Measurements from ENCODE around the gene ADAM10. TPM values are rescaled to one million over a fixed set of nuclear protein-coding genes. Genes with fewer than 3 reads are reported as not detected.

The ADAM10 gene
- polyA plus RNA-seq, 1 of the 3 experiments (the other 2 are of a cell fraction), result 83.5 TPM

GRCh38 chr15:58758141-58758540, 8.6 kb upstream of the ADAM10 start:
- POLR2A ChIA-PET, result no interaction called here
- Histone ChIP-seq H3K27ac (ENCODE audit: low read depth in 2 of 2, low read length in 1 of 2) (no peak overlapping the region), H3K4me3 (ENCODE audit: low read depth in 2 of 2, low read length in 1 of 2) (no peak overlapping the region), H4K20me1 (ENCODE audit: insufficient read depth) (no peaks in the 10 kb centered on the region), H2AFZ (ENCODE audit: low read depth) (no peak overlapping the region), H3K4me1 (ENCODE audit: control insufficient read depth in 1 of 2, insufficient read depth in 2 of 2, low read depth in 1 of 2, low read length in 1 of 2) (no peaks in the 10 kb centered on the region), H3K36me3 (replicated peaks in 1 of 2; ENCODE audit: control insufficient read depth in 1 of 2, insufficient read depth in 2 of 2, low read length in 1 of 2) (no peaks in the 10 kb centered on the region), H3F3A (replicated peaks; ENCODE audit: insufficient read depth) (no peaks in the 10 kb centered on the region), H3K79me2 (ENCODE audit: insufficient read depth) (no peaks in the 10 kb centered on the region), H3K9me3 (no peaks in the 10 kb centered on the region), H3K9ac (no peak overlapping the region), H3K27me3 (ENCODE audit: insufficient read depth) (no peaks in the 10 kb centered on the region), H3K9me2 (no peaks in the 10 kb centered on the region), H3K4me2 (no peak overlapping the region)
- CTCF ChIA-PET, result interaction anchor here (1.1 to 2.2 kb wide), 2 partner anchors 13 to 530 kb away, joined by 3 to 8 read pairs; partner anchors contain the start of gene MINDY2
- peak; percentile 24 for DNase-seq
- 24% methylated on average over 3 of the region's 3 CpGs for WGBS (ENCODE audit: low lambda C conversion rate)
- TF ChIP-seq GABPA (IDR thresholded peaks at IDR 0.05; ENCODE audit: low read depth), result no peak
- no peak for TF ChIP-seq PBX3 (IDR thresholded peaks at IDR 0.05)
- TF ChIP-seq MEF2A (IDR thresholded peaks at IDR 0.05; ENCODE audit: borderline replicate concordance, low read depth), result no peak
- TF ChIP-seq EZH2phosphoT487 (IDR thresholded peaks at IDR 0.05; ENCODE audit: borderline replicate concordance, low read depth), result no peak
- no peak for TF ChIP-seq REST (IDR thresholded peaks at IDR 0.05; ENCODE audit: low read depth, low read length)
- TF ChIP-seq SMC3 (IDR thresholded peaks at IDR 0.05; ENCODE audit: low read depth, low read length), result peak; percentile 25; the same call in 1 of the 2 replicates
- peak; percentile 65 for TF ChIP-seq RAD21 (IDR thresholded peaks at IDR 0.05; ENCODE audit: low read length)
- TF ChIP-seq CHD2 (IDR thresholded peaks at IDR 0.05; ENCODE audit: low read length, partially characterized antibody), result no peak
- TF ChIP-seq FOXM1 (IDR thresholded peaks at IDR 0.05; ENCODE audit: low read depth), result no peak
- TF ChIP-seq RCOR1 (IDR thresholded peaks at IDR 0.05; ENCODE audit: low read length), result no peak
- TF ChIP-seq NFIC (IDR thresholded peaks at IDR 0.05; ENCODE audit: borderline replicate concordance), result no peak
- TF ChIP-seq IRF3 (IDR thresholded peaks at IDR 0.05; ENCODE audit: low read depth, low read length), result no peak
- no peak for TF ChIP-seq YY1 (IDR thresholded peaks at IDR 0.05; ENCODE audit: low read depth)
- no peak for TF ChIP-seq MXI1 (IDR thresholded peaks at IDR 0.05; ENCODE audit: low read depth, low read length)
- no peak for TF ChIP-seq SIN3A (IDR thresholded peaks at IDR 0.05; ENCODE audit: borderline replicate concordance, low read depth, low read length)
- peak; percentile 37 for TF ChIP-seq CTCF (IDR thresholded peaks at IDR 0.05)
- TF ChIP-seq TEAD4 (IDR thresholded peaks at IDR 0.05; ENCODE audit: borderline replicate concordance, insufficient read depth), result no peak
- TF ChIP-seq ZBTB33 (IDR thresholded peaks at IDR 0.05; ENCODE audit: borderline replicate concordance, low read depth), result no peak

All from SK-N-SH (cell line).